ENCODE results near the gene SBNO2. TPM values are rescaled to one million over a fixed set of nuclear protein-coding genes. Genes with fewer than 3 reads are reported as not detected.

The SBNO2 gene
- total RNA-seq, 4 donors from 2014 or later, result 22.8 to 69.0 (median 25.5) TPM

GRCh38 chr19:1086613-1087012 is 87.5 kb downstream of the SBNO2 start:
- intact Hi-C loops (cut with DNase I), result no loop called here
- no peak overlapping the region for H3K27ac ChIP-seq
- 88 to 91% methylated on average over 7 to 15 of the region's 21 CpGs for WGBS, 2 donors
- TF ChIP-seq POLR2A (IDR thresholded peaks at IDR 0.05) (no peak), CTCF (IDR thresholded peaks at IDR 0.05) (no peak)
- DNase-seq, result no peak
- no peaks in the 10 kb centered on the region for H3K27me3 ChIP-seq
- peaks cover 0 to 9% of the 10 kb centered on the region in 2 donors for H3K4me1 ChIP-seq
- H3K9me3 ChIP-seq, result no peaks in the 10 kb centered on the region
- peaks cover 30 to 32% of the 10 kb centered on the region in 2 donors for H3K36me3 ChIP-seq
- no peak overlapping the region for H3K4me3 ChIP-seq (replicated peaks in 1 of 3)

GRCh38 chr19:1085676-1086442 is 88.2 kb downstream of the SBNO2 start:
- peaks cover 23 to 24% of the 10 kb centered on the region in 2 donors for H3K36me3 ChIP-seq
- intact Hi-C loops (cut with DNase I), result no loop called here
- DNase-seq, result no peak
- no peak for TF ChIP-seq POLR2A (IDR thresholded peaks at IDR 0.05)
- TF ChIP-seq CTCF (IDR thresholded peaks at IDR 0.05), result no peak
- 86 to 87% methylated on average over 18 to 36 of the region's 38 CpGs for WGBS, 2 donors
- H3K27me3 ChIP-seq, result no peaks in the 10 kb centered on the region
- peaks cover 0 to 9% of the 10 kb centered on the region in 2 donors for H3K4me1 ChIP-seq
- H3K4me3 ChIP-seq (replicated peaks in 1 of 3), result no peak overlapping the region
- no peak overlapping the region for H3K27ac ChIP-seq
- H3K9me3 ChIP-seq, result no peaks in the 10 kb centered on the region

- H3K27ac ChIP-seq, result no peak overlapping the region
- 86 to 87% methylated on average over 8 of the region's 8 CpGs for WGBS, 2 donors
- DNase-seq, result no peak
- peaks cover 19 to 21% of the 10 kb centered on the region in 2 donors for H3K36me3 ChIP-seq
- intact Hi-C loops (cut with DNase I), result no loop called here
- H3K9me3 ChIP-seq, result no peaks in the 10 kb centered on the region
- H3K27me3 ChIP-seq, result no peaks in the 10 kb centered on the region
- peaks cover 0 to 9% of the 10 kb centered on the region in 2 donors for H3K4me1 ChIP-seq
- TF ChIP-seq CTCF (IDR thresholded peaks at IDR 0.05), result no peak
- TF ChIP-seq POLR2A (IDR thresholded peaks at IDR 0.05), result no peak
- no peak overlapping the region for H3K4me3 ChIP-seq (replicated peaks in 1 of 3)
Observed at GRCh38 chr19:1085053-1085658, 88.9 kb downstream of the SBNO2 start.

GRCh38 chr19:1084024-1084868 is 89.8 kb downstream of the SBNO2 start:
- Histone ChIP-seq H3K9me3 (no peaks in the 10 kb centered on the region), H3K4me3 (replicated peaks in 1 of 3) (no peak overlapping the region), H3K27ac (no peak overlapping the region), H3K36me3 (peaks cover 14 to 15% of the 10 kb centered on the region in 2 donors), H3K27me3 (no peaks in the 10 kb centered on the region), H3K4me1 (peaks cover 0 to 9% of the 10 kb centered on the region in 2 donors)
- DNase-seq, result no peak
- intact Hi-C loops (cut with DNase I), result no loop called here
- WGBS, 2 donors, result 88% methylated on average over 38 to 43 of the region's 43 CpGs
- TF ChIP-seq CTCF (IDR thresholded peaks at IDR 0.05) (no peak), POLR2A (IDR thresholded peaks at IDR 0.05) (no peak)
